PC-3 (cell line): ENCODE data around the gene TMEM94.

Experiments used
- EZH2phosphoT487 ChIP-seq: fragments of 300-600 bp; sonication (generic); IDR thresholded peaks from 2 replicates; pipeline ENCODE4 v1.6.1; 2018; ENCODE audit warnings: mild to moderate bottlenecking, antibody characterized with exemption, low read length, borderline replicate concordance
- TF ChIP-seq, protein P1 (sequence below): fragments of 300-600 bp; sonication (generic); conservative IDR thresholded peaks from 2 replicates; pipeline ENCODE4 v1.5.1; 2017; ENCODE audit warnings: antibody characterized with exemption, low read depth, mild to moderate bottlenecking, low read length

DNA sequence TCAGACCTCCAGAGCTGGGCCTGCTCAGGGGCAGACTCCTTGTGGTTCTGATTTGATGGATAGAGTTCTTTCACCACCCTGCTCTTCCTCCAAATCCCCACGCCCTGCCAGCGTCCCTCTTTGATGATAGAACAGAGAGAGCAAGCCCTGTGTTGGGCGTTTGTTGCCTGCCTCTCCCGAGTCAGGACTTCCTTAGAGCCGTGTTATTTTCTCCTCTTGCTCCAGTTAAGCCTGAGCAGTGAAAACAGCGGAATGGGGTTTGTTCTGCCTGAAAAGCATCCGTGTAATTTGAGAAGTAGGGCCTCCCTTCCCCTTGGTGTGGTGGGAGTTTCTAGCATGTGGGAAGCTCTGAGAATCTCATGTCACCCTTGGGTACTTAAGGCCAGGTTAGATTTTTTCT, 22.1 kb downstream of the TMEM94 start:
- TF ChIP-seq, protein P1, sequence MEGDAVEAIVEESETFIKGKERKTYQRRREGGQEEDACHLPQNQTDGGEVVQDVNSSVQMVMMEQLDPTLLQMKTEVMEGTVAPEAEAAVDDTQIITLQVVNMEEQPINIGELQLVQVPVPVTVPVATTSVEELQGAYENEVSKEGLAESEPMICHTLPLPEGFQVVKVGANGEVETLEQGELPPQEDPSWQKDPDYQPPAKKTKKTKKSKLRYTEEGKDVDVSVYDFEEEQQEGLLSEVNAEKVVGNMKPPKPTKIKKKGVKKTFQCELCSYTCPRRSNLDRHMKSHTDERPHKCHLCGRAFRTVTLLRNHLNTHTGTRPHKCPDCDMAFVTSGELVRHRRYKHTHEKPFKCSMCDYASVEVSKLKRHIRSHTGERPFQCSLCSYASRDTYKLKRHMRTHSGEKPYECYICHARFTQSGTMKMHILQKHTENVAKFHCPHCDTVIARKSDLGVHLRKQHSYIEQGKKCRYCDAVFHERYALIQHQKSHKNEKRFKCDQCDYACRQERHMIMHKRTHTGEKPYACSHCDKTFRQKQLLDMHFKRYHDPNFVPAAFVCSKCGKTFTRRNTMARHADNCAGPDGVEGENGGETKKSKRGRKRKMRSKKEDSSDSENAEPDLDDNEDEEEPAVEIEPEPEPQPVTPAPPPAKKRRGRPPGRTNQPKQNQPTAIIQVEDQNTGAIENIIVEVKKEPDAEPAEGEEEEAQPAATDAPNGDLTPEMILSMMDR: no peak
- TF ChIP-seq EZH2phosphoT487: no peak
